Smooth muscle cell (in vitro differentiated cells): Measurements from ENCODE around the gene KLHL1. TPM values are rescaled to one million over a fixed set of nuclear protein-coding genes. Genes with fewer than 3 reads are reported as not detected.

Experiments used
- DNase-seq: peaks from one replicate; lab custom pipeline; 2025; ENCODE audit not compliant: unreplicated experiment; lab: John Stamatoyannopoulos, UW
- H2AFZ ChIP-seq: fragments of 200-600 bp; sonication (generic); 2 replicates; pipeline ENCODE4 v1.6.0; 2016; ENCODE audit warnings: antibody characterized with exemption, low read depth, mild to moderate bottlenecking
- H3F3A ChIP-seq: fragments of 200-600 bp; sonication (generic); 2 replicates; pipeline ENCODE4 v1.6.0; 2017; ENCODE audit warnings: antibody characterized with exemption, low read depth
- H3K27ac ChIP-seq: fragments of 200-600 bp; sonication (generic); 2 replicates; pipeline ENCODE4 v1.5.1; 2016; ENCODE audit warnings: low read depth, mild to moderate bottlenecking
- H3K27me3 ChIP-seq: fragments of 200-600 bp; sonication (generic); 2 replicates; pipeline ENCODE4 v1.6.1; 2016; ENCODE audit warnings: low read depth, mild to moderate bottlenecking
- H3K36me3 ChIP-seq: fragments of 200-600 bp; sonication (generic); 2 replicates; pipeline ENCODE4 v1.5.1; 2016; ENCODE audit warnings: low read depth
- H3K4me1 ChIP-seq: fragments of 200-600 bp; sonication (generic); 2 replicates; pipeline ENCODE4 v1.5.1; 2016; ENCODE audit warnings: low read depth
- H3K4me2 ChIP-seq: fragments of 200-600 bp; sonication (generic); 2 replicates; pipeline ENCODE4 v1.6.0; 2016; ENCODE audit warnings: mild to moderate bottlenecking
- H3K4me3 ChIP-seq: fragments of 200-600 bp; sonication (generic); 2 replicates; pipeline ENCODE4 v1.5.1; 2016; ENCODE audit warnings: mild to moderate bottlenecking
- H3K79me2 ChIP-seq: fragments of 200-600 bp; sonication (generic); 2 replicates; pipeline ENCODE4 v1.6.0; 2016; ENCODE audit warnings: low read depth, mild to moderate bottlenecking
- H3K9ac ChIP-seq: fragments of 200-600 bp; sonication (generic); 2 replicates; pipeline ENCODE4 v1.6.0; 2016; ENCODE audit warnings: low read depth
- H3K9me3 ChIP-seq: fragments of 200-600 bp; sonication (generic); replicated peaks from 2 replicates; pipeline ENCODE4 v1.5.1; 2016; ENCODE audit warnings: low read depth
- H4K20me1 ChIP-seq: fragments of 200-600 bp; sonication (generic); 2 replicates; pipeline ENCODE4 v1.6.0; 2016; ENCODE audit warnings: low read depth
- CTCF ChIP-seq: fragments of 200-600 bp; sonication (generic); IDR thresholded peaks from 2 replicates; pipeline ENCODE4 v1.5.1; 2017; ENCODE audit warnings: borderline replicate concordance, mild to moderate bottlenecking, antibody characterized with exemption; ENCODE audit not compliant: insufficient read depth, poor library complexity, severe bottlenecking
- WGBS: methylation state at CpG from one replicate; pipeline ENCODE4 v1.1.7; 2016; ENCODE audit warnings: low lambda C conversion rate; 5-methylcytosine and 5-hydroxymethylcytosine counted together
- polyA plus RNA-seq: library from polyadenylated mRNA; unstranded; fragments of >200 nt; fragmentation: Nextera tagmentation; extraction: Ambion mirVana; gene quantifications from 2 replicates; pipeline ENCODE4 v1.2.1, GENCODE V29; 2016
- total RNA-seq: library from RNA; depleted of rRNA; stranded (reverse); fragments of >200 nt; gene quantifications from 2 replicates; pipeline ENCODE4 v1.2.3, GENCODE V29; 2014

KLHL1 gene
- total and polyA plus RNA-seq, 2 experiments from 2014 or later = not detected

DNA sequence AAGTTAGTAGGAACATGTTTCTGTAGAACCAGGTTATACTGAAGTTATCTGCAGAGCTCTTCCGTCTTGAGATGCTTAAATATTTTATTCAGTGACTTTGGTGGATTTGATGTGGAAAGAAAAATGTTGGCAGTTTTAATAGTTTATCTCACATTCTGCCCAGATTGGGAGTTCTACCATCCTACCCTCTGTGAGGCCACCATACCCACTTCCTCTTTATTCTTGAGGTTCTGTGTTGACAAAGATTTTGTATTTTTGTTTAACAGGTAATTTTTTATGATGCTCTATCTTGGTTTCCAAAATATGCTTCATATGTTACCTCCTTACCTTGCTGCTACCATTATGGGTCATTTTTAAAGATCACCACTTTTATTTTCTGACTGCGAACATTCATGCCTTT lies 156.8 kb downstream of the KLHL1 start:
- Histone ChIP-seq H3K27ac (no peak overlapping the region), H3K4me3 (no peak overlapping the region), H3K36me3 (no peaks in the 10 kb centered on the region), H3K79me2 (no peaks in the 10 kb centered on the region), H2AFZ (no peak overlapping the region), H3F3A (no peaks in the 10 kb centered on the region), H3K27me3 (no peaks in the 10 kb centered on the region), H3K4me1 (no peaks in the 10 kb centered on the region), H3K9ac (no peak overlapping the region), H4K20me1 (no peaks in the 10 kb centered on the region), H3K4me2 (no peak overlapping the region), H3K9me3 (no peaks in the 10 kb centered on the region)
- TF ChIP-seq CTCF = no peak
- WGBS = 96% methylated on average over 2 of the region's 2 CpGs
- no peak for DNase-seq

GRCh38 chr13:69950160-69950559 lies 158.1 kb downstream of the KLHL1 start:
- H2AFZ ChIP-seq = no peak overlapping the region
- 85% methylated on average over 4 of the region's 4 CpGs for WGBS
- no peaks in the 10 kb centered on the region for H3K9me3 ChIP-seq
- no peak overlapping the region for H3K27ac ChIP-seq
- no peak overlapping the region for H3K9ac ChIP-seq
- no peak for DNase-seq
- H4K20me1 ChIP-seq = no peaks in the 10 kb centered on the region
- no peaks in the 10 kb centered on the region for H3F3A ChIP-seq
- H3K79me2 ChIP-seq = no peaks in the 10 kb centered on the region
- no peak overlapping the region for H3K4me3 ChIP-seq
- no peaks in the 10 kb centered on the region for H3K27me3 ChIP-seq
- no peaks in the 10 kb centered on the region for H3K4me1 ChIP-seq
- no peak overlapping the region for H3K4me2 ChIP-seq
- no peak for TF ChIP-seq CTCF
- no peaks in the 10 kb centered on the region for H3K36me3 ChIP-seq

DNA sequence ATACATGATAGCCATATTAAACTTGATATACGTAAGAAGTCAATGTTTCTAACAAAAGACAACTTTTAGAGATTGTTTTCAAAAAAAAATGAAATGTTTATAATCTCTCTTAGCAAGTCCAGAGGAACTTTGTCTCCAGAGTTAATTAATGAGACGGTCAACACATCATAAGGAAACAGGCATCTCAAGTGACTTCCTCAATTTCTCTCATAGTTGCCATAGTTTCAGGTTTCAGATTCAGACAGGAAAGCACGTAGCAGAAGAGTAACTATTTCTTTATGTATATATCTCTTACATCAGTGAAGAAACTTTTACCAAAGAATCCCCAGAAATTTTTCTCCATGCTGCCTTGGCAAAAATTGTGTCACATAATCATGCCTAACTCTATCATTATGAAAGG lies 160.2 kb downstream of the KLHL1 start:
- Histone ChIP-seq H3K27ac (no peak overlapping the region), H3K4me3 (no peak overlapping the region), H3K4me2 (no peak overlapping the region), H4K20me1 (no peaks in the 10 kb centered on the region), H3K9ac (no peak overlapping the region), H3K79me2 (no peaks in the 10 kb centered on the region), H3F3A (no peaks in the 10 kb centered on the region), H3K4me1 (no peaks in the 10 kb centered on the region), H3K27me3 (no peaks in the 10 kb centered on the region), H3K36me3 (no peaks in the 10 kb centered on the region), H3K9me3 (no peaks in the 10 kb centered on the region), H2AFZ (no peak overlapping the region)
- 73% methylated on average over 3 of the region's 3 CpGs for WGBS
- DNase-seq = no peak
- no peak for TF ChIP-seq CTCF

- Histone ChIP-seq H2AFZ (no peak overlapping the region), H3K4me1 (no peaks in the 10 kb centered on the region), H3K9ac (no peak overlapping the region), H3K79me2 (no peaks in the 10 kb centered on the region), H4K20me1 (no peaks in the 10 kb centered on the region), H3K36me3 (no peaks in the 10 kb centered on the region), H3K27me3 (no peaks in the 10 kb centered on the region), H3K4me3 (no peak overlapping the region), H3F3A (no peaks in the 10 kb centered on the region), H3K27ac (no peak overlapping the region), H3K9me3 (no peaks in the 10 kb centered on the region), H3K4me2 (no peak overlapping the region)
- DNase-seq = no peak
- WGBS = 86% methylated on average over 2 of the region's 2 CpGs
- no peak for TF ChIP-seq CTCF
Observed at GRCh38 chr13:69947582-69947981, 160.7 kb downstream of the KLHL1 start.
